ENCODE data around the gene YY1.

- no peak for TF ChIP-seq POLR2A (IDR thresholded peaks at IDR 0.05)
- no peak for TF ChIP-seq CTCF (IDR thresholded peaks at IDR 0.05)
These were observed 40.6 kb downstream of the YY1 start for GRCh38 chr14:100279563-100279962.

All from esophagus squamous epithelium (tissue), 4 donors.